ENCODE results near the gene LUC7L.
"Not testable (repeated sequence)": the region's sequence is repeated elsewhere in the genome, so short reads cannot be mapped to it uniquely, and the experiment has no call there.

Gene LUC7L

GRCh38 chr16:164827-165538, 64.3 kb downstream of the LUC7L start:
- DNase-seq (ENCODE audit: low read depth), result no peak

GRCh38 chr16:164134-164823, 65.0 kb downstream of the LUC7L start:
- not testable (repeated sequence) for DNase-seq (ENCODE audit: low read depth)

- not testable (repeated sequence) for DNase-seq (ENCODE audit: low read depth)
These were observed 65.6 kb downstream of the LUC7L start for GRCh38 chr16:163696-164095.

- not testable (repeated sequence) for DNase-seq (ENCODE audit: low read depth)
These were observed 66.1 kb downstream of the LUC7L start for GRCh38 chr16:163139-163538.

GRCh38 chr16:162271-162991, 66.8 kb downstream of the LUC7L start:
- DNase-seq (ENCODE audit: low read depth), result no peak

- no peak for DNase-seq (ENCODE audit: low read depth)
These were observed 68.5 kb downstream of the LUC7L start for GRCh38 chr16:160691-161190.

GRCh38 chr16:160242-160641, 69.0 kb downstream of the LUC7L start:
- DNase-seq (ENCODE audit: low read depth), result not testable (repeated sequence)

- no peak for DNase-seq (ENCODE audit: low read depth)
These were observed 70.0 kb downstream of the LUC7L start for GRCh38 chr16:159136-159849.

GRCh38 chr16:155031-155398, 74.2 kb downstream of the LUC7L start:
- no peak for DNase-seq (ENCODE audit: low read depth)

- no peak for DNase-seq (ENCODE audit: low read depth)
These were observed 74.8 kb downstream of the LUC7L start for GRCh38 chr16:154217-155030.

GRCh38 chr16:153550-154216, 75.6 kb downstream of the LUC7L start:
- not testable (repeated sequence) for DNase-seq (ENCODE audit: low read depth)

- DNase-seq (ENCODE audit: low read depth), result not testable (repeated sequence)
These were observed 76.1 kb downstream of the LUC7L start for GRCh38 chr16:153129-153521.

GRCh38 chr16:152141-153128, 76.8 kb downstream of the LUC7L start, which contains the start of gene HBZ:
TSS of gene HBZ (plus strand) at chr16:152644. CDS start at chr16:152910, 266 bp downstream.
- no peak for DNase-seq (ENCODE audit: low read depth)

GRCh38 chr16:149024-149660, 80.1 kb downstream of the LUC7L start:
- DNase-seq (ENCODE audit: low read depth), result no peak

- DNase-seq (ENCODE audit: low read depth), result no peak
These were observed 82.6 kb downstream of the LUC7L start for GRCh38 chr16:146646-147045.

GRCh38 chr16:144797-145252, 84.4 kb downstream of the LUC7L start:
- DNase-seq (ENCODE audit: low read depth), result no peak

- DNase-seq (ENCODE audit: low read depth), result no peak
These were observed 85.8 kb downstream of the LUC7L start for GRCh38 chr16:143456-143855.

GRCh38 chr16:143047-143446, 86.2 kb downstream of the LUC7L start:
- no peak for DNase-seq (ENCODE audit: low read depth)

Measured in activated T-cell treated with anti-CD3 and anti-CD28 coated beads for 24 hours (primary cell).